SH-SY5Y (cell line): ENCODE measurements around the gene NCK2.

Source experiments
- GATA2 ChIP-seq: IDR thresholded peaks from 2 replicates; pipeline ENCODE4 v1.6.1; 2011; ENCODE audit warnings: mild to moderate bottlenecking, low read depth, low read length
- GATA3 ChIP-seq: IDR thresholded peaks from 2 replicates; pipeline ENCODE4 v1.6.1; 2011; ENCODE audit warnings: low read depth, mild to moderate bottlenecking, low read length, moderate library complexity

Gene NCK2

GRCh38 chr2:105809723-105810122, 65.0 kb downstream of the NCK2 start:
- TF ChIP-seq GATA3 (no peak), GATA2 (no peak)

- TF ChIP-seq GATA2, result no peak
- no peak; the same call in 1 of the 2 replicates for TF ChIP-seq GATA3
Measured at GRCh38 chr2:105812180-105813044, 67.7 kb downstream of the NCK2 start.

GRCh38 chr2:105813045-105813315, 68.3 kb downstream of the NCK2 start:
- no peak for TF ChIP-seq GATA2
- TF ChIP-seq GATA3, result no peak

- TF ChIP-seq GATA3, result no peak
- no peak for TF ChIP-seq GATA2
Measured at GRCh38 chr2:105813405-105813804, 68.7 kb downstream of the NCK2 start.

- TF ChIP-seq GATA3, result no peak
- no peak for TF ChIP-seq GATA2
Measured at GRCh38 chr2:105814291-105814940, 69.7 kb downstream of the NCK2 start.

GRCh38 chr2:105815401-105815800, 70.7 kb downstream of the NCK2 start:
- TF ChIP-seq GATA2, result no peak
- TF ChIP-seq GATA3, result no peak

GRCh38 chr2:105820151-105820550, 75.4 kb downstream of the NCK2 start:
- TF ChIP-seq GATA3 (no peak), GATA2 (no peak)

- TF ChIP-seq GATA3 (no peak), GATA2 (no peak)
Measured at GRCh38 chr2:105820691-105821090, 76.0 kb downstream of the NCK2 start.

GRCh38 chr2:105821428-105822125, 76.9 kb downstream of the NCK2 start:
- no peak for TF ChIP-seq GATA2
- TF ChIP-seq GATA3, result no peak

- TF ChIP-seq GATA3 (no peak), GATA2 (no peak)
Measured at GRCh38 chr2:105822186-105822585, 77.5 kb downstream of the NCK2 start.

- TF ChIP-seq GATA3, result no peak
- no peak for TF ChIP-seq GATA2
Measured at GRCh38 chr2:105824446-105824845, 79.7 kb downstream of the NCK2 start.

GRCh38 chr2:105827351-105828096, 82.8 kb downstream of the NCK2 start:
- TF ChIP-seq GATA2 (no peak), GATA3 (no peak)

GRCh38 chr2:105828558-105828957, 83.8 kb downstream of the NCK2 start:
- TF ChIP-seq GATA3, result no peak
- TF ChIP-seq GATA2, result no peak

GRCh38 chr2:105834931-105835330, 90.2 kb downstream of the NCK2 start:
- TF ChIP-seq GATA2 (no peak), GATA3 (no peak)

- TF ChIP-seq GATA2, result no peak
- no peak for TF ChIP-seq GATA3
Measured at GRCh38 chr2:105836341-105836740, 91.6 kb downstream of the NCK2 start.
